22Rv1 (cell line): ENCODE results near the gene EPHA3.

Experiments used
- CTCF ChIP-seq: fragments of 450-650 bp; IDR thresholded peaks from 2 replicates; pipeline ENCODE4 v1.5.1; 2017; ENCODE audit warnings: mild to moderate bottlenecking
- ZFX ChIP-seq: fragments of 450-650 bp; IDR thresholded peaks from 2 replicates; pipeline ENCODE4 v1.6.1; 2017; ENCODE audit warnings: antibody characterized with exemption, borderline replicate concordance

- TF ChIP-seq CTCF = no peak
- TF ChIP-seq ZFX = no peak
These were observed 360.5 kb downstream of the EPHA3 start for GRCh38 chr3:89467898-89468363.
